OCI-LY7 (cell line): ENCODE measurements around the gene NVL. TPM values are rescaled to one million over a fixed set of nuclear protein-coding genes. Genes with fewer than 3 reads are reported as not detected.

Experiments
- BruUV-seq: library from RNA; stranded (reverse); fragments of 400-500 nt; replicated peaks from 2 replicates; lab custom pipeline; 2021; lab: Mats Ljungman, UMichigan
- CTCF ChIA-PET: fragments of 300-600 bp; sonication (Branson Sonifier 250); formaldehyde crosslinking; loops from one replicate; lab custom pipeline; 2022; ENCODE audit warnings: antibody characterized with exemption; ENCODE audit not compliant: unreplicated experiment; lab: Charles Lee
- POLR2A ChIA-PET: fragments of 300-600 bp; sonication (Branson Sonifier 250); formaldehyde crosslinking; loops from one replicate; lab custom pipeline; 2022; ENCODE audit warnings: antibody characterized with exemption; lab: Charles Lee
- DNase-seq: peaks from one replicate; pipeline ENCODE4 v3.0.0-alpha.2; 2015; ENCODE audit warnings: low spot score
- H2AFZ ChIP-seq: fragments of 200-600 bp; sonication (generic), shearing (Covaris generic); 2 replicates; pipeline ENCODE4 v1.6.1; 2014; ENCODE audit warnings: mild to moderate bottlenecking, antibody characterized with exemption, low read length, moderate library complexity
- H3K27ac ChIP-seq: fragments of 200-600 bp; sonication (generic); 2 replicates; pipeline ENCODE4 v1.5.1; 2014; ENCODE audit warnings: mixed run types, low read depth, mild to moderate bottlenecking, moderate library complexity, low read length, inconsistent platforms; ENCODE audit not compliant: poor library complexity, severe bottlenecking
- H3K36me3 ChIP-seq: fragments of 200-600 bp; sonication (generic); 2 replicates; pipeline ENCODE4 v1.6.1; 2014; ENCODE audit warnings: mild to moderate bottlenecking, antibody characterized with exemption, low read length, moderate library complexity, mixed read lengths; ENCODE audit not compliant: insufficient read depth
- H3K4me1 ChIP-seq: fragments of 200-600 bp; sonication (generic); 2 replicates; pipeline ENCODE4 v1.5.1; 2014; ENCODE audit warnings: mild to moderate bottlenecking, low read length; ENCODE audit not compliant: insufficient read depth, poor library complexity, severe bottlenecking
- H3K4me2 ChIP-seq: fragments of 200-600 bp; sonication (generic); 2 replicates; pipeline ENCODE4 v1.6.1; 2014; ENCODE audit warnings: mild to moderate bottlenecking, low read length
- H3K4me3 ChIP-seq: fragments of 200-600 bp; sonication (generic); 2 replicates; pipeline ENCODE4 v1.5.1; 2014; ENCODE audit warnings: mild to moderate bottlenecking, low read depth, low read length; ENCODE audit not compliant: poor library complexity, severe bottlenecking
- H3K79me2 ChIP-seq: fragments of 200-600 bp; sonication (generic); 2 replicates; pipeline ENCODE4 v1.6.1; 2016; ENCODE audit warnings: low read depth, mild to moderate bottlenecking, low read length, moderate library complexity, mixed read lengths; ENCODE audit not compliant: insufficient read depth
- H3K9me2 ChIP-seq: fragments of 200-600 bp; sonication (generic); 2 replicates; pipeline ENCODE4 v1.6.1; 2016; ENCODE audit warnings: mild to moderate bottlenecking, low read length, mixed read lengths; ENCODE audit not compliant: insufficient read depth
- H3K9me3 ChIP-seq: fragments of 200-600 bp; sonication (generic); 2 replicates; pipeline ENCODE4 v1.6.1; 2014; ENCODE audit warnings: mild to moderate bottlenecking, mixed run types, low read length, mixed read lengths
- H4K20me1 ChIP-seq: fragments of 200-600 bp; sonication (generic); 2 replicates; pipeline ENCODE4 v1.6.1; 2014; ENCODE audit warnings: mild to moderate bottlenecking, antibody characterized with exemption, low read length, moderate library complexity, mixed read lengths; ENCODE audit not compliant: insufficient read depth
- EZH2phosphoT487 ChIP-seq: fragments of 200-600 bp; sonication (generic); IDR thresholded peaks from 2 replicates; pipeline ENCODE4 v1.6.1; 2018; ENCODE audit warnings: low read depth, borderline replicate concordance, mild to moderate bottlenecking, mixed run types, antibody characterized with exemption, low read length, moderate library complexity, mixed read lengths
- intact Hi-C: fragments of 100-400 bp; cut with micrococcal nuclease; formaldehyde crosslinking; loops from one replicate; pipeline ENCODE4 v1.10.0; 2022; ENCODE audit not compliant: unreplicated experiment
- total RNA-seq, 2 experiments: library from RNA; depleted of rRNA in 1 of 2; stranded (reverse); fragments of >200 nt in 1 of 2; shearing (Covaris generic) in 1 of 2; gene quantifications; 2 replicates each; pipeline ENCODE4 v1.2.3, GENCODE V29; 2014 to 2022
- TF ChIP-seq, protein P1 (sequence below): fragments of 200-600 bp; sonication (generic); conservative IDR thresholded peaks from 2 replicates; pipeline ENCODE4 v1.5.1; 2014; ENCODE audit warnings: mild to moderate bottlenecking, antibody characterized with exemption, low read length, moderate library complexity, mixed read lengths

The NVL gene
- total RNA-seq, 2 experiments from 2014 or later: 31.6 to 43.0 TPM

DNA sequence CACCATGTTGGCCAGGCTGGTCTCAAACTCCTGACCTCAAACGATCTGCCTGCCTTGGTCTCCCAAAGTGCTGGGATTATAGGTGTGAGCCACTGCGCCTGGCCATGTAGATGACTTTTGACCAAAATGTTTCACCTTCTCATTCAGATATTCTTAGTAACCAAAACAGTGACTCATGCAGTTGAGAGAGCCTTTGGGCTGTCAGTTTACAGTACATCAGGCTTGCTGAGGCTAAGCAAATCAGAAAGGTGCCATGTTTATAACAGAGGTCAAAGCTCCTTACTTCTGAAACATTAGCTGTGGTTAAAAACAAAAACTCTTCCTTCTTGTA is 47.7 kb upstream of the NVL start:
- no peaks in the 10 kb centered on the region for H3K79me2 ChIP-seq
- H3K4me3 ChIP-seq: no peak overlapping the region
- H3K4me2 ChIP-seq: no peak overlapping the region
- peaks cover 11% of the 10 kb centered on the region for H3K4me1 ChIP-seq
- intact Hi-C loops: no loop called here
- BruUV-seq: no TSS peak
- no peaks in the 10 kb centered on the region for H4K20me1 ChIP-seq
- no peak for DNase-seq
- CTCF ChIA-PET: no interaction called here
- TF ChIP-seq, protein P1, sequence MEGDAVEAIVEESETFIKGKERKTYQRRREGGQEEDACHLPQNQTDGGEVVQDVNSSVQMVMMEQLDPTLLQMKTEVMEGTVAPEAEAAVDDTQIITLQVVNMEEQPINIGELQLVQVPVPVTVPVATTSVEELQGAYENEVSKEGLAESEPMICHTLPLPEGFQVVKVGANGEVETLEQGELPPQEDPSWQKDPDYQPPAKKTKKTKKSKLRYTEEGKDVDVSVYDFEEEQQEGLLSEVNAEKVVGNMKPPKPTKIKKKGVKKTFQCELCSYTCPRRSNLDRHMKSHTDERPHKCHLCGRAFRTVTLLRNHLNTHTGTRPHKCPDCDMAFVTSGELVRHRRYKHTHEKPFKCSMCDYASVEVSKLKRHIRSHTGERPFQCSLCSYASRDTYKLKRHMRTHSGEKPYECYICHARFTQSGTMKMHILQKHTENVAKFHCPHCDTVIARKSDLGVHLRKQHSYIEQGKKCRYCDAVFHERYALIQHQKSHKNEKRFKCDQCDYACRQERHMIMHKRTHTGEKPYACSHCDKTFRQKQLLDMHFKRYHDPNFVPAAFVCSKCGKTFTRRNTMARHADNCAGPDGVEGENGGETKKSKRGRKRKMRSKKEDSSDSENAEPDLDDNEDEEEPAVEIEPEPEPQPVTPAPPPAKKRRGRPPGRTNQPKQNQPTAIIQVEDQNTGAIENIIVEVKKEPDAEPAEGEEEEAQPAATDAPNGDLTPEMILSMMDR: no peak
- no peak for TF ChIP-seq EZH2phosphoT487
- peaks cover 56% of the 10 kb centered on the region for H3K36me3 ChIP-seq
- POLR2A ChIA-PET: interaction anchor here (0.6 to 5.5 kb wide), 5 partner anchors 11 to 105 kb away, joined by 3 to 28 read pairs (median 5); no protein-coding TSS in a partner anchor
- no peak overlapping the region for H3K27ac ChIP-seq
- H2AFZ ChIP-seq: no peak overlapping the region
- H3K9me2 ChIP-seq: no peaks in the 10 kb centered on the region
- no peaks in the 10 kb centered on the region for H3K9me3 ChIP-seq

DNA sequence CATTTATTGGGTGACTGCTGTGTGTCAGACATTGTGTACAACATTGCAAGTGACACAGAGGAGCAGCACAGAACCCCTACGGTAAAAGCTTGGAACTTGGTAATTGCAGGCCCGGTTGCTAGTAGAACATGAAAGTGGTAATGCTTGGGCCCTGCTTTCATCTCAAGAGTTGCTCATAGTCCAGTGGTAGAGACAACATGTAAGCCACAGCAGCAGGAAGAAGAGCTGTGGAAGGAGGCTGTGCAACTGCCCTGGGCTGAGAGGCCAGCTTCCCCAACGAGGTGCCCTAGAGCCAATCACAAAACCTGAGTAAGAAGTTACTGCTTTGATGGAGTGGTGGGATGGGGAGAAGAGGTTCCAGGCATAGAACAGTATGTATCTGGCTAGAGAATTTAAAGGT is 45.1 kb upstream of the NVL start:
- ChIA-PET POLR2A (interaction anchor here (0.6 to 5.5 kb wide), 5 partner anchors 8 to 222 kb away, joined by 3 to 28 read pairs (median 3); no protein-coding TSS in a partner anchor), CTCF (no interaction called here)
- intact Hi-C loops: no loop called here

DNA sequence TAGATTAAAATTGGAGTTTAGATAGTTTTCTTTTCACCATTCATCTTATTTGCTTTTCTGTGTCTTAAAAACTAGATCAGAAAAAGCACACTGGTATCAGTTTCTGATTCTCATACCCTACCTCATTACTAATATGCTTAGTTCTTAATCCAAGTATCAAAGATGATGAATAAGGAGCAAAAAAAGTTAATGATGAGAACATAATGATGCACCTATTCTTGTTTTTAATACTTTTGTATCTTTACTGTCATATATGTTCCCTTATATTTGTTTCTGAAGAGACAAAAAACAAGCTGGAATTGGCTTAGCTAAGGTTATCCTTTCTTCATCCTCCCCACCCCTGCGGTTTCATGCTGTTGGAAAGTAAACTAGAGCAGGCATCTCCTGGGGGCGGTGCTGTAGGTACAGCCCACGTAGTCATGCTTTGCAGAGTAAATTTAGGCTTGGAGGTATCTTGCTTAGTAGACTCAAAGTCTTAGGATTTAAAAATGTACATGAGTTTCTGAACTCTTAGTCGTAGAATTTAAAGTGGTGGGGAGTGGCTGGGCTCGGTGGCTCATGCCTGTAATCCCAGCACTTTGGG is 43.1 kb upstream of the NVL start:
- H3K36me3 ChIP-seq: peaks cover 86% of the 10 kb centered on the region
- no peak overlapping the region for H3K4me2 ChIP-seq
- H3K27ac ChIP-seq: no peak overlapping the region
- H4K20me1 ChIP-seq: no peaks in the 10 kb centered on the region
- H3K4me1 ChIP-seq: no peaks in the 10 kb centered on the region
- no peak overlapping the region for H3K4me3 ChIP-seq
- no peak for DNase-seq
- ChIA-PET CTCF (no interaction called here), POLR2A (interaction anchor here (1.6 to 5.5 kb wide), 2 partner anchors 8 to 9 kb away, joined by 4 to 28 read pairs; no protein-coding TSS in a partner anchor)
- intact Hi-C loops: no loop called here
- no peaks in the 10 kb centered on the region for H3K79me2 ChIP-seq
- no peak for TF ChIP-seq EZH2phosphoT487
- TF ChIP-seq, protein P1: no peak
- H3K9me2 ChIP-seq: no peaks in the 10 kb centered on the region
- no peak overlapping the region for H2AFZ ChIP-seq
- H3K9me3 ChIP-seq: no peaks in the 10 kb centered on the region
- no TSS peak for BruUV-seq

More for the DNA sequence above, 45.1 kb upstream of the NVL start:
- Histone ChIP-seq H3K4me3 (no peak overlapping the region), H3K4me1 (peaks cover 8% of the 10 kb centered on the region), H3K4me2 (no peak overlapping the region), H3K79me2 (no peaks in the 10 kb centered on the region), H4K20me1 (no peaks in the 10 kb centered on the region), H3K36me3 (peaks cover 82% of the 10 kb centered on the region), H3K9me2 (no peaks in the 10 kb centered on the region), H2AFZ (no peak overlapping the region), H3K27ac (no peak overlapping the region), H3K9me3 (no peaks in the 10 kb centered on the region)
- no peak for DNase-seq
- no TSS peak for BruUV-seq
- TF ChIP-seq, protein P1: no peak
- no peak for TF ChIP-seq EZH2phosphoT487
